Spleen (tissue), 11 donors: ENCODE results near the gene CGRRF1. TPM values are rescaled to one million over a fixed set of nuclear protein-coding genes. Genes with fewer than 3 reads are reported as not detected.

Source experiments
- DNase-seq: peaks from one replicate; pipeline ENCODE4 v3.0.0-alpha.2; 2020
- H3K27ac ChIP-seq, 8 donors: fragments of 200-600 bp; sonication (generic) in 7 of 8; 1 replicate in 4 of 8; 2 replicates in 4 of 8; pipeline versions ENCODE4 v1.5.0 to v1.8.0; 2016 to 2021; ENCODE audit warnings: inconsistent platforms in 4 of 8, mild to moderate bottlenecking in 4 of 8, moderate library complexity in 1 of 8
- H3K27me3 ChIP-seq, 7 donors: fragments of 200-600 bp; sonication (generic) in 6 of 7; replicated peaks in 1 of 7; 1 replicate in 4 of 7; 2 replicates in 3 of 7; pipeline versions ENCODE4 v1.5.0 to v1.8.0; 2016 to 2021; ENCODE audit warnings: inconsistent platforms in 3 of 7, mild to moderate bottlenecking in 1 of 7
- H3K36me3 ChIP-seq, 6 donors: fragments of 200-600 bp; sonication (generic) in 5 of 6; 1 replicate in 4 of 6; 2 replicates in 2 of 6; pipeline versions ENCODE4 v1.5.0 to v1.8.0; 2016 to 2021; ENCODE audit warnings: inconsistent platforms in 2 of 6
- H3K4me1 ChIP-seq, 6 donors: fragments of 200-600 bp; sonication (generic) in 5 of 6; 1 replicate in 3 of 6; 2 replicates in 3 of 6; pipeline versions ENCODE4 v1.5.0 to v1.8.0; 2016 to 2021; ENCODE audit warnings: inconsistent platforms in 3 of 6
- H3K4me3 ChIP-seq, 8 donors: fragments of 200-600 bp; sonication (generic) in 7 of 8; 1 replicate in 4 of 8; 2 replicates in 4 of 8; pipeline versions ENCODE4 v1.5.0 to v1.8.0; 2016 to 2021; ENCODE audit warnings: inconsistent platforms in 4 of 8, mild to moderate bottlenecking in 4 of 8, moderate library complexity in 2 of 8
- H3K9me3 ChIP-seq, 8 donors: fragments of 200-600 bp; sonication (generic) in 7 of 8; 1 replicate in 4 of 8; 2 replicates in 4 of 8; pipeline versions ENCODE4 v1.5.0 to v1.8.0; 2016 to 2021; ENCODE audit warnings: inconsistent platforms in 4 of 8
- POLR2A ChIP-seq, 3 donors: fragments of 450-650 bp; IDR thresholded peaks; one replicate each; pipeline ENCODE4 v1.5.1; 2017; ENCODE audit warnings: antibody characterized with exemption in 3 of 3, mild to moderate bottlenecking in 1 of 3
- POLR2AphosphoS5 ChIP-seq, 3 donors: sonication (generic); formaldehyde crosslinking; IDR thresholded peaks; one replicate each; pipeline ENCODE4 v1.5.1; 2017; ENCODE audit warnings: antibody characterized with exemption in 3 of 3
- WGBS, 5 donors: extraction: QIAGEN DNeasy Blood & Tissue Kit in 3 of 5; methylation state at CpG; one replicate each; pipeline versions ENCODE4 v1.1.5 to v1.1.7; 2013 to 2018; 5-methylcytosine and 5-hydroxymethylcytosine counted together
- intact Hi-C: fragments of 100-400 bp; cut with DNase I; formaldehyde crosslinking; loops from one replicate; pipeline ENCODE4 v1.15.0; 2023; ENCODE audit warnings: low total_unique reads
- polyA plus RNA-seq, 3 donors: library from polyadenylated mRNA; stranded (reverse); fragments of 200-250 nt; gene quantifications; one replicate each; pipeline ENCODE4 v1.2.1, GENCODE V29; 2013
- total RNA-seq, 7 donors: library from RNA; depleted of rRNA in 3 of 7; stranded (reverse); fragments of >200 nt in 3 of 7; fragmentation: NEBNext Ultra II Directional in 4 of 7; extraction: Animal tissue kit (Norgen Biotek cat#: 25700) in 4 of 7; gene quantifications; one replicate each; pipeline versions ENCODE4 v1.1.0 to v1.2.1, GENCODE V29; 2016 to 2021
- TF ChIP-seq, protein P1 (sequence below), 11 experiments: fragments of 200-600 bp in 7 of 11; fragments of 450-650 bp in 4 of 11; sonication (generic) in 4 of 11; IDR thresholded peaks in 8 of 11; conservative IDR thresholded peaks in 3 of 11; 1 replicate in 7 of 11; 2 replicates in 4 of 11; pipeline versions ENCODE4 v1.4.0 to v1.8.0; 2016 to 2021; ENCODE audit warnings: antibody characterized with exemption in 11 of 11, inconsistent platforms in 4 of 11, mild to moderate bottlenecking in 1 of 11
- donor health status: healthy with polysubstance abuse.
- donor health status: DM: no; HTN: no; CAD: no; lungs with moderate emphysema.
- donor health status: DM: no; HTN: no; CAD: no.
- donor health status: Bipolar disorder and iron deficiency.
- donor health status: healthy.
- donor health status: DM: no; HTN: no; CAD: no.
- donor health status: DM: yes; HTN: yes; CAD: no.

Gene CGRRF1
- total and polyA plus RNA-seq, 10 donors: 11.3 to 19.8 (median 17.3) TPM

GRCh38 chr14:54584097-54584496 is 74.4 kb downstream of the CGRRF1 start:
- no peak for TF ChIP-seq POLR2AphosphoS5 (IDR thresholded peaks at IDR 0.05)
- intact Hi-C loops: no loop called here
- Histone ChIP-seq H3K4me1 (peaks cover 0 to 8% (median 2%) of the 10 kb centered on the region in 6 donors), H3K27me3 (no peaks in the 10 kb centered on the region), H3K36me3 (no peaks in the 10 kb centered on the region), H3K9me3 (no peaks in the 10 kb centered on the region), H3K4me3 (no peak overlapping the region), H3K27ac (no peak overlapping the region)
- WGBS, 5 donors: 75 to 92% (median 87%) methylated on average over 1 of the region's 1 CpG
- DNase-seq: no peak

- H3K27ac ChIP-seq: no peak overlapping the region
- H3K9me3 ChIP-seq: no peaks in the 10 kb centered on the region
- intact Hi-C loops: no loop called here
- no peaks in the 10 kb centered on the region for H3K4me1 ChIP-seq
- no peak overlapping the region for H3K4me3 ChIP-seq
- TF ChIP-seq POLR2A (IDR thresholded peaks at IDR 0.05): no peak
- TF ChIP-seq, protein P1, sequence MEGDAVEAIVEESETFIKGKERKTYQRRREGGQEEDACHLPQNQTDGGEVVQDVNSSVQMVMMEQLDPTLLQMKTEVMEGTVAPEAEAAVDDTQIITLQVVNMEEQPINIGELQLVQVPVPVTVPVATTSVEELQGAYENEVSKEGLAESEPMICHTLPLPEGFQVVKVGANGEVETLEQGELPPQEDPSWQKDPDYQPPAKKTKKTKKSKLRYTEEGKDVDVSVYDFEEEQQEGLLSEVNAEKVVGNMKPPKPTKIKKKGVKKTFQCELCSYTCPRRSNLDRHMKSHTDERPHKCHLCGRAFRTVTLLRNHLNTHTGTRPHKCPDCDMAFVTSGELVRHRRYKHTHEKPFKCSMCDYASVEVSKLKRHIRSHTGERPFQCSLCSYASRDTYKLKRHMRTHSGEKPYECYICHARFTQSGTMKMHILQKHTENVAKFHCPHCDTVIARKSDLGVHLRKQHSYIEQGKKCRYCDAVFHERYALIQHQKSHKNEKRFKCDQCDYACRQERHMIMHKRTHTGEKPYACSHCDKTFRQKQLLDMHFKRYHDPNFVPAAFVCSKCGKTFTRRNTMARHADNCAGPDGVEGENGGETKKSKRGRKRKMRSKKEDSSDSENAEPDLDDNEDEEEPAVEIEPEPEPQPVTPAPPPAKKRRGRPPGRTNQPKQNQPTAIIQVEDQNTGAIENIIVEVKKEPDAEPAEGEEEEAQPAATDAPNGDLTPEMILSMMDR (IDR thresholded peaks at IDR 0.05 in 8 of 11, conservative IDR thresholded peaks at IDR 0.05 in 3 of 11): no peak
- TF ChIP-seq POLR2AphosphoS5 (IDR thresholded peaks at IDR 0.05): no peak
- WGBS, 5 donors: 89 to 95% (median 94%) methylated on average over 3 of the region's 3 CpGs
- no peaks in the 10 kb centered on the region for H3K36me3 ChIP-seq
- no peak for DNase-seq
- H3K27me3 ChIP-seq: no peaks in the 10 kb centered on the region
These were observed 75.5 kb downstream of the CGRRF1 start for GRCh38 chr14:54585214-54585613.

Other genes starting within 250 kb of the CGRRF1 start
- 10 to 100 TPM in 1 of 7 donors, 1 to 10 TPM in 6; 1.7 to 13.8 (median 5.4) TPM for gene CDKN3, start 112.9 kb upstream of the CGRRF1 start, total RNA-seq
- 10 to 100 TPM in 1 of 3 donors, 1 to 10 TPM in 2; 3.8 to 21.3 (median 5.0) TPM for gene CDKN3, start 112.9 kb upstream of the CGRRF1 start, polyA plus RNA-seq
- 100 to 1,000 TPM in 1 of 7 donors, 10 to 100 TPM in 6; 40.7 to 105 (median 48.1) TPM for gene CNIH1, start 68.5 kb upstream of the CGRRF1 start, total RNA-seq
- gene CNIH1, start 68.5 kb upstream of the CGRRF1 start, polyA plus RNA-seq: 10 to 100 TPM; 35.0 to 65.8 (median 43.7) TPM
- gene GMFB, start 20.9 kb upstream of the CGRRF1 start, total RNA-seq: 10 to 100 TPM; 33.0 to 54.6 (median 37.9) TPM
- gene GMFB, start 20.9 kb upstream of the CGRRF1 start, polyA plus RNA-seq: 10 to 100 TPM; 10.3 to 16.8 (median 15.2) TPM
- gene SAMD4A, start 57.2 kb downstream of the CGRRF1 start, total RNA-seq: 10 to 100 TPM; 15.5 to 31.0 (median 24.5) TPM
- 1 to 10 TPM; 2.3 to 7.7 (median 3.3) TPM for gene SAMD4A, start 57.2 kb downstream of the CGRRF1 start, polyA plus RNA-seq